Anterior cingulate cortex (tissue), 58 donors: ENCODE data around the gene ESRRA.

Experiments used
- DNase-seq, 58 donors: peaks; one replicate each; lab custom pipeline; 2025; lab: John Stamatoyannopoulos, UW

ESRRA gene

GRCh38 chr11:64305075-64305690, at the start of gene ESRRA:
ESRRA (plus strand) TSS chr11:64305524; CDS start chr11:64307180, 1,656 bp downstream.
- DNase-seq = peak; percentile 81 to 100 (median 99)

DNA sequence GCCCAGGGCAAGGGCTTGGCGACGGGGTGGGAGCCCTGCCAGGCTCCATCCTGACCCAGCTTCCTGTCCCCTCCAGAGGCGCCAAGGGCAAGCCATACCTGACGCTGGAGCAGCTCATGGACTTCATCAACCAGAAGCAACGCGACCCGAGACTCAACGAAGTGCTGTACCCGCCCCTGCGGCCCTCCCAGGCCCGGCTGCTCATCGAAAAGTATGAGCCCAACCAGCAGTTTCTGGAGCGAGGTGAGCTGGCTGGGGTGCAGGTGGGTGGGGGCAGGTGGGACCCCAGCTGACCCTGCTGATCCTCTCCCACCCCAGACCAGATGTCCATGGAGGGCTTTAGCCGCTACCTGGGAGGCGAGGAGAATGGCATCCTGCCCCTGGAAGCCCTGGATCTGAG, 49.0 kb upstream of the ESRRA start:
- DNase-seq = no peak

DNA sequence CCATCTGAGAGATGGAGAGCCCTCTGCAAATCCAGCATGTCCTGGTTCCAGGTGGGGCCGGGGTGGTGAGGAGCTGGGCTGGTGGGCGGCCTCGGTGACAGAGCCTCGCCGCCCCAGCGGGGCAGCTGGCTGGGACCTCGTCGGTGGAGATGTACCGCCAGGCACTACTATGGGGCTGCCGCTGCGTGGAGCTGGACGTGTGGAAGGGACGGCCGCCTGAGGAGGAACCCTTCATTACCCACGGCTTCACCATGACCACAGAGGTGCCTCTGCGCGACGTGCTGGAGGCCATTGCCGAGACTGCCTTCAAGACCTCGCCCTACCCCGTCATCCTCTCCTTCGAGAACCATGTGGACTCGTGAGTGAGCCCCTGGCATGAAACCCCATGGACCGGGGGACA, 47.0 kb upstream of the ESRRA start:
- DNase-seq = no peak

- DNase-seq = no peak
Observed at GRCh38 chr11:64258946-64259532, 46.3 kb upstream of the ESRRA start.

DNA sequence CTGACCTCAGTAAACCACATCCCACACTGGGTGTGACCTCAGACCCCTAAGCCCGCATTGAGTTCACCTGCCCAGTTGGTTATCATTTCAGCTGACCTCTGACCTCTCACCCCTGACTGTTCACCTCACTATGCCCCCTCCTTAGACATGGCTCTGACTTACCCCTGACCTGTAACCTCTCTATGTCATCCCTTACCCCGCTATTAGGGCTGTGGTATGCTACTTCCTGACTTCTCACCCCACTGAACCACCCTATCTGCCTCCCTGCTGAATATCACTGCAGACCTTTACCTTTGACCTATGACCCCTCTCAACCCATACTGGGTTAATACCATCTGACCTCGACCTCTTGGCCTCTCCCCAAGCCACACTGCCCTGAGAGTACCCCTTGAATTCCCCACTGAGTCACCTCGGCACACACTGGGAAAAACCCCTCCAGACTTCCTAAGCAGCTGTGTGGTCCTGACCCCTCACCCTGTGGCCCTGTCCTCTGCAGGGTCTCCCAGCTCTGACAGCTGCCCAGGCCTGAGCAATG, 45.7 kb upstream of the ESRRA start:
- no peak for DNase-seq

GRCh38 chr11:64260147-64260708, 45.1 kb upstream of the ESRRA start:
- no peak for DNase-seq

DNA sequence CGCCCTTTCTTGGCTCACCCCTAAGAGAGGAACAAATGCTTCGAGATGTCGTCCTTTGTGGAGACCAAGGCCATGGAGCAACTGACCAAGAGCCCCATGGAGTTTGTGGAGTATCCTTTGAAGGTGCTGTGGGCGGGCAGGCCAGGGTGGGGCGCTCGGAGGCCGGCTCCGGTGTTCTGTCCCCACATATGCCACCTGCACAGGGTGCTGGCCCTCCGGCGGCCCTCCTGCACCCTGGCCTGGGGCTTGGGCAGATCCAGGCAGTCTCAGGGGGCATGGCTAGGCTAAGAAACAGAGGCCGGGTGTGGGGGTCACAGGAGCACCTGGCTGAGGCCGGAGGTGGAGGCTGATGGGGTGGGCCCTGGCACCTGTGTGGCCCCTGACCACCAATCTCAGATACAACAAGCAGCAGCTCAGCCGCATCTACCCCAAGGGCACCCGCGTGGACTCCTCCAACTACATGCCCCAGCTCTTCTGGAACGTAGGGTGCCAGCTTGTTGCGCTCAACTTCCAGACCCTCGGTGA, 43.7 kb upstream of the ESRRA start:
- DNase-seq = no peak

GRCh38 chr11:64262271-64263002, 42.9 kb upstream of the ESRRA start:
- DNase-seq = no peak

DNA sequence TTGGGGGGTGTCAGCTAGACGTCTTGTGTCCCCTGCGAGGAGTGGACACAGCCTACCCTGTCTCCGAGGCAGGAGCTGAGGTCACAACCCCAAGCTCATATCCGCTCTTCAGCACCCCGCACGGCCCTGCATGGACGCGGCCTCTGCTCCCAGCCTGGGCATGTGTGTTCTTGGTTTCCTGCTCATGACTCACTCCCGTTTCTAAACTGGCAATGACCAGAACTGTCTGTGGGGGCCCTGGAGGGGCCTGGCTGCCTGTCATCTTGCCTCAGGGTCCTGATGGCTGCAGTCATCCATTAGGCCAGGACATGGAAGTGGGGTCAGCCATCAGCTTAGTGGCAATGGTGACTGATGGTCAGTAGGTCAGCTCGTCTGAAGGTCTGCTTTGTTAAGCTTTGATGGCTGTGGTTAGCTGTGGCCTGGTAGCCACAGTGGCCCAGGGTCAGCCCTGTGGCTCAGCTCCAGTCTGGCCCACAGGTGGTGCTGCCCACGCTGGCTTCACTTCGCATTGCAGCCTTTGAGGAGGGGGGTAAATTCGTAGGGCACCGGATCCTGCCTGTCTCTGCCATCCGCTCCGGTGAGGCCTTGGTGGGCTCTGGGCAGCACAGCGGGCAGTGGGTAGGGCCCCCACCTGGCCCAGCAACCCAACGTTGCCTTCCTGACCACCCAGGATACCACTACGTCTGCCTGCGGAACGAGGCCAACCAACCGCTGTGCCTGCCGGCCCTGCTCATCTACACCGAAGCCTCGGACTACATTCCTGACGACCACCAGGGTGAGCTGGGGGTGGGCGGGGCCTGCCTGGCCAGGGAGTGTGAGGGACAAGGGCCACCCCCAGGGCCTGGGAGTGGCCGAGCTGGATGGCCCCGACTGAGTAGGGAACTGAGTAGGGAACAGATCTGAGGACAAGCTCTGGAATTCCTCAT, 42.0 kb upstream of the ESRRA start:
- DNase-seq = no peak

DNA sequence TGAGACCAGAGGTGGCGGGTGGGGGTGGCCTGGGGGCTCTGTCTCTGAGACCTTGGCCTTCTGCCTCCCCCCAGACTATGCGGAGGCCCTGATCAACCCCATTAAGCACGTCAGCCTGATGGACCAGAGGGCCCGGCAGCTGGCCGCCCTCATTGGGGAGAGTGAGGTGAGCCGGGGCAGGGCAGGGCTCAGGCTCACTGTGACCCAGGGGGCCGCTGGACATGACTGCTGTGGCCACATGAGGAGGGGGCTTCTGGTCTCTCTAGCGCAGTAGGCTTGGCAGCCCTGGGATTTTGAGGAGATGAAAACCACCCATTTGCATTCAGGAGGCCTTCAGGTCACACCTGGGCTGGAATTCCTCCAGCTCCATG, 41.4 kb upstream of the ESRRA start:
- no peak for DNase-seq

GRCh38 chr11:64264371-64264852, 40.9 kb upstream of the ESRRA start:
- DNase-seq = no peak

- DNase-seq = no peak
Observed at GRCh38 chr11:64265176-64266160, 39.9 kb upstream of the ESRRA start.

DNA sequence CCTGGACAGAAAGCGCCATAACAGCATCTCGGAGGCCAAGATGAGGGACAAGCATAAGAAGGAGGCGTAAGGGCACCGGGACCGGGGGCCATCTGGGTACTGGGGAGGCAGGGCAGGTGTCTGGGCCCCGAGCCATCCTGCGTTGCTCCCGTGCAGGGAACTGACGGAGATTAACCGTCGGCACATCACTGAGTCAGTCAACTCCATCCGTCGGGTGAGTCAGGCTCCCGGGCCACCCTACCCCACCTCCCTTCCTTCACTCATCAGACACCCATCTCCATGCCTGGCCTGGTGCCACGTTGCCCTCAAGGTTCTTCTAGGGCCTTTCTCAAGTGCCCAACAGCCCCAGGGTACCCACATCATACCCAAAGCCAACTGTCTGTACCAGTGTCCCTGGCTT, 39.0 kb upstream of the ESRRA start:
- DNase-seq = no peak

GRCh38 chr11:64267207-64267945, 37.9 kb upstream of the ESRRA start:
- DNase-seq = no peak

- DNase-seq = peak in 5 of 58 donors; percentile 17 to 33 (median 26)
Observed at GRCh38 chr11:64268025-64268892, 37.1 kb upstream of the ESRRA start.

DNA sequence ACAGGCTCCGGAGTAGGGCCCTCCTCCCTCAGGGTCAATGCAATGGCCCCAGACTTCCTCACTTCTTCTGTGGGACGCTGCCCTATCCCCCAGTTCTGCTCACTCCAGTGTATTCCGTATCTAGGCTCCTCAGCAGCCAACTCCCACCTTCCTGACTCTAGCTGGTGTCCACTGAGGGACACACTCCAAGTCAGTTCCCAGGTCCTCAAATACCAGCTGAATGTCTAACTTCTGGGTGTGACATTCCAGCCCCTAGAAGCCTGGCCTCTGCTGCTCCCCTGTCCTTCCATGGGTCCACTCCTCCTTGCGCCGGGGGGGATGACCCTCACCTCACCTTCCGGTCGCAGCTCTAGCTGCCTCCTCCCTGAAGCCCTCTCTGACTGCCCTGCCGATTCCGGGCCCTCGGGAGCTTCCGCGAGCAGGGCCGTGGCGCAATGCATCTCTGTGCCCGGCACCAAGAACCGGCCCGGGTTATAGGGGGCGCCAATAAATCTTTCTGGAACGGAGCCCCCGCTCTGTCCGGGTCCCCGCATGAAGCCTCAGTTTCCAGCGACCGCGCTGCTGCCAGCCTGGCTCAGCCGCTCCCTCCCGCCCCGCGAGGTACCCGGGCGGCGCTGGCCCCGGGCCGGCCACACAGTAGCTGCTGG, 36.3 kb upstream of the ESRRA start:
- peak in 17 of 58 donors; percentile 56 to 77 (median 65) for DNase-seq
